ENCODE measurements around the gene FARS2. TPM values are rescaled to one million over a fixed set of nuclear protein-coding genes. Genes with fewer than 3 reads are reported as not detected.

The FARS2 gene
- total and polyA plus RNA-seq, 2 donors (not counting 3 experiments of a cell fraction or from before 2014, with no cell fraction given), result 20.2 to 20.5 TPM

- FAIRE-seq, result no peak
Measured at GRCh38 chr6:5357486-5357885, 96.2 kb downstream of the FARS2 start.

More at GRCh38 chr6:5357486-5357885, 96.2 kb downstream of the FARS2 start:
- H3K4me1 ChIP-seq (ENCODE audit: control insufficient read depth, extremely low read depth, insufficient read depth, low read length), result peaks cover 11% of the 10 kb centered on the region
- no peaks in the 10 kb centered on the region for H3K9me3 ChIP-seq (replicated peaks; ENCODE audit: control insufficient read depth, insufficient read depth, low read length)
- no peaks in the 10 kb centered on the region for H3K27me3 ChIP-seq (ENCODE audit: control insufficient read depth in 2 of 2, insufficient read depth in 2 of 2, low read length in 2 of 2)
- intact Hi-C loops (cut with micrococcal nuclease) (no loop called here), dilution Hi-C loops (cut with MboI; ENCODE audit: extremely low pct_ligation_motif_present, low sequenced_read_pairs) (no loop called here)
- no peak overlapping the region for H2AFZ ChIP-seq (ENCODE audit: low read depth, low read length)
- DNase-seq (ENCODE audit: low read depth, low spot score), result no peak
- H3K79me2 ChIP-seq (ENCODE audit: control insufficient read depth, insufficient read depth, low read length), result no peaks in the 10 kb centered on the region
- no peak overlapping the region for H3K4me2 ChIP-seq (ENCODE audit: insufficient read depth, low read length)
- TF ChIP-seq CTCF (IDR thresholded peaks at IDR 0.05; ENCODE audit: extremely low read depth in 1 of 2, insufficient read depth in 1 of 2, low read depth in 1 of 2, low read length in 2 of 2) (no peak), FOS (IDR thresholded peaks at IDR 0.05; ENCODE audit: borderline replicate concordance, insufficient read depth, low read length) (no peak), JUN (IDR thresholded peaks at IDR 0.05; ENCODE audit: borderline replicate concordance, insufficient read depth, insufficient read length, low read depth) (no peak), EZH2 (IDR thresholded peaks at IDR 0.05; ENCODE audit: borderline replicate concordance, low read depth, low read length, severe bottlenecking) (no peak), POLR2A (IDR thresholded peaks at IDR 0.05; ENCODE audit: low read depth, low read length) (no peak), MAX (IDR thresholded peaks at IDR 0.05; ENCODE audit: insufficient read depth, insufficient read length) (no peak), POLR2AphosphoS5 (IDR thresholded peaks at IDR 0.05; ENCODE audit: insufficient read depth, low read depth, low read length) (no peak), MYC (IDR thresholded peaks at IDR 0.05; ENCODE audit: low read depth, low read length) (no peak)
- no TSS peak for BruUV-seq (replicated peaks)
- no peak overlapping the region for H3K9ac ChIP-seq (replicated peaks; ENCODE audit: extremely low read depth, insufficient read depth, low read length)
- CTCF ChIA-PET, result interaction anchor here (1.2 kb wide), 1 partner anchor 12 kb away, joined by 3 read pairs; no protein-coding TSS in a partner anchor
- H3K27ac ChIP-seq (ENCODE audit: insufficient read depth, low read depth, low read length), result no peak overlapping the region
- H3K4me3 ChIP-seq (replicated peaks in 1 of 3; ENCODE audit: insufficient read depth in 1 of 3, low read depth in 1 of 3, low read length in 3 of 3), result no peak overlapping the region
- POLR2A ChIA-PET, result no interaction called here
- H4K20me1 ChIP-seq (replicated peaks; ENCODE audit: control insufficient read depth, extremely low read depth, insufficient read depth, low read length), result no peaks in the 10 kb centered on the region
- no peaks in the 10 kb centered on the region for H3K36me3 ChIP-seq (ENCODE audit: control insufficient read depth in 2 of 2, extremely low read depth in 1 of 2, insufficient read depth in 2 of 2, low read length in 2 of 2)
- H3K9me1 ChIP-seq (replicated peaks; ENCODE audit: control insufficient read depth, extremely low read depth, insufficient read depth, low read length), result no peaks in the 10 kb centered on the region
